K562 (cell line): ENCODE measurements around the gene SYT13. TPM values are rescaled to one million over a fixed set of nuclear protein-coding genes. Genes with fewer than 3 reads are reported as not detected.

Source experiments
- CEBPZ ChIP-seq: fragments of 150-350 bp; IDR thresholded peaks from 2 replicates; pipeline ENCODE4 v1.6.1; 2014; ENCODE audit warnings: low read depth, mild to moderate bottlenecking, low read length, borderline replicate concordance
- HMG20A ChIP-seq: fragments of 450-650 bp; formaldehyde crosslinking; conservative IDR thresholded peaks from 2 replicates; pipeline ENCODE4 v1.4.0; 2020; ENCODE audit warnings: mild to moderate bottlenecking, mixed read lengths
- NR0B1 ChIP-seq: fragments of 450-650 bp; IDR thresholded peaks from one replicate; pipeline ENCODE4 v1.6.1; 2018; ENCODE audit warnings: mild to moderate bottlenecking, moderate library complexity; ENCODE audit not compliant: partially characterized antibody
- PHB ChIP-seq: fragments of 250-450 bp; sonication (Bioruptor Pico); IDR thresholded peaks from 2 replicates; pipeline ENCODE4 v1.5.0; 2021
- ZNF24 ChIP-seq: fragments of 450-650 bp; IDR thresholded peaks from 2 replicates; pipeline ENCODE4 v1.6.1; 2016
- ZNF41 ChIP-seq: fragments of 250-450 bp; sonication (Bioruptor Pico); conservative IDR thresholded peaks from 2 replicates; pipeline ENCODE4 v1.4.0; 2020; ENCODE audit warnings: mild to moderate bottlenecking
- ZNF583 ChIP-seq: fragments of 250-450 bp; sonication (Bioruptor Pico); IDR thresholded peaks from 2 replicates; pipeline ENCODE4 v1.4.0; 2020
- polyA plus RNA-seq, 8 experiments: library from polyadenylated mRNA; depleted of rRNA in 4 of 8; stranded (reverse) in 5 of 8; unstranded in 3 of 8; fragments of >200 nt; fragmentation: Nextera tagmentation in 2 of 8; fragmentation: Illumina TruSeq in 1 of 8; extraction: Ambion mirVana in 2 of 8; extraction: Trizol in 1 of 8; gene quantifications; 2 replicates each; pipeline versions ENCODE4 v1.2.1 to v1.2.3, GENCODE V29; 2011 to 2014; ENCODE audit warnings: inconsistent platforms in 1 of 8, missing spikeins in 1 of 8
- total RNA-seq, 7 experiments: library from RNA; depleted of rRNA in 6 of 7; stranded (reverse); fragments of >200 nt in 6 of 7; fragmentation: Illumina TruSeq in 2 of 7; extraction: Trizol in 2 of 7; gene quantifications; 2 replicates each; pipeline versions ENCODE4 v1.2.1 to v1.2.3, GENCODE V29; 2011 to 2021; ENCODE audit warnings: low replicate concordance in 1 of 7
- TF ChIP-seq, protein P1 (sequence below), 2 experiments: IDR thresholded peaks; 2 replicates each; pipeline ENCODE4 v1.6.1; 2011; ENCODE audit warnings: borderline replicate concordance in 1 of 2, control low read depth in 1 of 2, low read depth in 1 of 2, low read length in 1 of 2, mild to moderate bottlenecking in 1 of 2, mixed read lengths in 1 of 2, moderate library complexity in 1 of 2; ENCODE audit not compliant: insufficient read depth in 1 of 2, insufficient read length in 1 of 2, poor library complexity in 1 of 2, severe bottlenecking in 1 of 2; ENCODE audit errors: extremely low read depth in 1 of 2

Gene SYT13
- total and polyA plus RNA-seq, 9 of the 15 experiments (the other 6 are each of a cell fraction or from before 2014, with no cell fraction given): under 0.01 to 0.13 (median 0.08) TPM; not detected in 2

- TF ChIP-seq CEBPZ (no peak), PHB (CRISPR knock-in tag) (no peak), ZNF24 (no peak), NR0B1 (no peak), HMG20A (CRISPR knock-in tag) (no peak), ZNF583 (CRISPR knock-in tag) (no peak), ZNF41 (CRISPR knock-in tag) (no peak)
- TF ChIP-seq, protein P1, sequence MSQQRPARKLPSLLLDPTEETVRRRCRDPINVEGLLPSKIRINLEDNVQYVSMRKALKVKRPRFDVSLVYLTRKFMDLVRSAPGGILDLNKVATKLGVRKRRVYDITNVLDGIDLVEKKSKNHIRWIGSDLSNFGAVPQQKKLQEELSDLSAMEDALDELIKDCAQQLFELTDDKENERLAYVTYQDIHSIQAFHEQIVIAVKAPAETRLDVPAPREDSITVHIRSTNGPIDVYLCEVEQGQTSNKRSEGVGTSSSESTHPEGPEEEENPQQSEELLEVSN (IDR thresholded peaks at IDR 0.05; ENCODE audit: borderline replicate concordance in 1 of 2, extremely low read depth in 1 of 2, insufficient read depth in 1 of 2, insufficient read length in 1 of 2, low read depth in 1 of 2, low read length in 1 of 2, poor library complexity in 1 of 2, severe bottlenecking in 1 of 2): no peak
Measured at GRCh38 chr11:45233804-45234170, 52.4 kb downstream of the SYT13 start (continued).
